Lower lobe of right lung (tissue), 2 donors: ENCODE results near the gene VCPKMT. TPM values are rescaled to one million over a fixed set of nuclear protein-coding genes. Genes with fewer than 3 reads are reported as not detected.

ENCODE experiments used
- ATAC-seq, 2 donors: fragments of 200-7000 bp; cut with Tn5 transposase; one replicate each; pipeline ENCODE4 v1.9.1; 2020 to 2022; ENCODE audit warnings: mild to moderate bottlenecking in 2 of 2, moderate library complexity in 2 of 2
- DNase-seq: peaks from one replicate; pipeline ENCODE4 v3.0.0-alpha.2; 2020
- H3K27ac ChIP-seq: fragments of 200-600 bp; one replicate; pipeline ENCODE4 v1.8.0; 2022
- H3K27me3 ChIP-seq: fragments of 200-600 bp; one replicate; pipeline ENCODE4 v1.8.0; 2022; ENCODE audit warnings: low read depth
- H3K36me3 ChIP-seq: fragments of 200-600 bp; one replicate; pipeline ENCODE4 v1.8.0; 2022; ENCODE audit warnings: mild to moderate bottlenecking
- H3K4me1 ChIP-seq: fragments of 200-600 bp; one replicate; pipeline ENCODE4 v1.8.0; 2022
- H3K4me3 ChIP-seq: fragments of 200-600 bp; one replicate; pipeline ENCODE4 v1.8.0; 2022; ENCODE audit warnings: mild to moderate bottlenecking
- H3K9me3 ChIP-seq: fragments of 200-600 bp; one replicate; pipeline ENCODE4 v1.8.0; 2022
- intact Hi-C: fragments of 100-400 bp; cut with DNase I; formaldehyde crosslinking; loops from one replicate; pipeline ENCODE4 v1.11.0; 2022
- total RNA-seq: library from RNA; stranded (reverse); fragmentation: NEBNext Ultra II Directional; extraction: Animal tissue kit (Norgen Biotek cat#: 25700); gene quantifications from one replicate; pipeline ENCODE4 v1.2.1, GENCODE V29; 2021
- TF ChIP-seq, protein P1 (sequence below): fragments of 200-600 bp; IDR thresholded peaks from one replicate; pipeline ENCODE4 v1.8.0; 2022; ENCODE audit warnings: antibody characterized with exemption, mild to moderate bottlenecking
- donor health status: DM: no; HTN: yes; CAD: no; lungs with severe emphysema.

Gene VCPKMT
- total RNA-seq, 1 donor from 2014 or later, result 8.0 TPM

DNA sequence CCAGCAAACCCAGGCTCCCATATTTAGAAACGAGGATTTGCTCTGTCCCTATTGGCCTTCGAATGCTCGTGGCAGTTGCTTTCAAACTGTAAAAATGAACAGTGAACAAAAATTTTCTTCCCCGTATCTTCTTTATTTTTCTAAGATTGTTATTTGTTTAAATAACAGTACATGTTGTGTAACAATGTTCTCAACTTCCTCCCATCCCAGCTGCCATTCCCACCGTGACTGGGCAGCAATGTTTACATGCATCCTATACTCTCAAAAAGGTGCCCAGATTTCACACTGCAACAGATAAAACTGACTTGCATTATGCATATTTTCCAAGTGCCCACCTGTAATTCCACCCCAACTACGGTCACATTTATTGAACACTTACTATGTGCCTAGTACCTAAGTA is 12.8 kb downstream of the VCPKMT start:
- DNase-seq, result no peak
- TF ChIP-seq, protein P1, sequence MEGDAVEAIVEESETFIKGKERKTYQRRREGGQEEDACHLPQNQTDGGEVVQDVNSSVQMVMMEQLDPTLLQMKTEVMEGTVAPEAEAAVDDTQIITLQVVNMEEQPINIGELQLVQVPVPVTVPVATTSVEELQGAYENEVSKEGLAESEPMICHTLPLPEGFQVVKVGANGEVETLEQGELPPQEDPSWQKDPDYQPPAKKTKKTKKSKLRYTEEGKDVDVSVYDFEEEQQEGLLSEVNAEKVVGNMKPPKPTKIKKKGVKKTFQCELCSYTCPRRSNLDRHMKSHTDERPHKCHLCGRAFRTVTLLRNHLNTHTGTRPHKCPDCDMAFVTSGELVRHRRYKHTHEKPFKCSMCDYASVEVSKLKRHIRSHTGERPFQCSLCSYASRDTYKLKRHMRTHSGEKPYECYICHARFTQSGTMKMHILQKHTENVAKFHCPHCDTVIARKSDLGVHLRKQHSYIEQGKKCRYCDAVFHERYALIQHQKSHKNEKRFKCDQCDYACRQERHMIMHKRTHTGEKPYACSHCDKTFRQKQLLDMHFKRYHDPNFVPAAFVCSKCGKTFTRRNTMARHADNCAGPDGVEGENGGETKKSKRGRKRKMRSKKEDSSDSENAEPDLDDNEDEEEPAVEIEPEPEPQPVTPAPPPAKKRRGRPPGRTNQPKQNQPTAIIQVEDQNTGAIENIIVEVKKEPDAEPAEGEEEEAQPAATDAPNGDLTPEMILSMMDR, result no peak
- H3K9me3 ChIP-seq, result no peaks in the 10 kb centered on the region
- intact Hi-C loops, result loop anchor here (5.0 kb wide), 1 partner anchor 241 kb away; no protein-coding TSS in a partner anchor
- H3K27ac ChIP-seq, result no peak overlapping the region
- H3K36me3 ChIP-seq, result peaks cover 4% of the 10 kb centered on the region
- no peak overlapping the region for H3K4me3 ChIP-seq
- H3K4me1 ChIP-seq, result no peaks in the 10 kb centered on the region
- H3K27me3 ChIP-seq, result no peaks in the 10 kb centered on the region
- no peak for ATAC-seq

DNA sequence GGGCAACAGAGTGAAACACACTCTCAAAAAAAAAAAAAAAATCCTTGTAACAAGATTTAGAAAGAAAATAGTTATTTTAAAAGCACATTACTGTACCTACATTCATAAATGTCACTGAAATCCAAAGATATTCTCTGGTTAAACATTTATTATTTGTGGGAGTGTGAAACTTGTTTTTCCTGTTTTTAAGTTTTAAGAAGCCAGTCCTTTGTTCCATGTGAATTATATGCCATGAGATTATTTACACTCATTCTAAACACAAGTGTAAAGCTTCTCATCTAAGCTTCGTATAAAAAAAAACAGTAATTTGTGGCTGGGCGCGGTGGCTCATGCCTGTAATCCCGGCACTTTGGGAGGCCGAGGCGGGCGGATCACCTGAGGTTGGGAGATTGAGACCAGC is 15.0 kb downstream of the VCPKMT start:
- no peaks in the 10 kb centered on the region for H3K9me3 ChIP-seq
- H3K27me3 ChIP-seq, result no peaks in the 10 kb centered on the region
- H3K36me3 ChIP-seq, result no peaks in the 10 kb centered on the region
- no peak overlapping the region for H3K27ac ChIP-seq
- no peaks in the 10 kb centered on the region for H3K4me1 ChIP-seq
- no peak overlapping the region for H3K4me3 ChIP-seq
- DNase-seq (no peak), ATAC-seq (no peak)
- TF ChIP-seq, protein P1, result no peak
- intact Hi-C loops, result loop anchor here (5.0 kb wide), 1 partner anchor 239 kb away; no protein-coding TSS in a partner anchor

DNA sequence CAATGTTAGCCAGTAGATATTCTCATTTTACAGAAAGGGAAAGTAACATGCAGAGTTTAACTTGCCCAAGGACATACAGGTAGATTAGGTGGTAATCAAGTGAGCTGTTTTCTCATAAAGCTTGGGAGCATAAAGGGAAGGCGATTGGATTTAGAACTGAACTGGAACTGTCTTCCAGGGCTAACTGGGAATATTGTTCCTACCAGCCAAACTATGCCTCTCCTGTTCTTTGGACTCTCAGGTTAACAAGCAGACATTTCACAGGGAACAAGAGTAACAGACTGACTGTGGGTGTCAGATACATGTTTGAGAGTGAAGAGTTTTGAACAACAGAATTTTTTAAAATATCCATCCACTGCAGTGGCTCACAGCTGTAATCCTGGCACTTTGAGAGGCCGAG is 15.6 kb downstream of the VCPKMT start:
- no peak for DNase-seq
- no peak overlapping the region for H3K4me3 ChIP-seq
- H3K27me3 ChIP-seq, result no peaks in the 10 kb centered on the region
- intact Hi-C loops, result loop anchor here (5.0 kb wide), 1 partner anchor 239 kb away; no protein-coding TSS in a partner anchor
- no peaks in the 10 kb centered on the region for H3K36me3 ChIP-seq
- H3K4me1 ChIP-seq, result no peaks in the 10 kb centered on the region
- H3K27ac ChIP-seq, result no peak overlapping the region
- no peak for ATAC-seq
- TF ChIP-seq, protein P1, result no peak
- no peaks in the 10 kb centered on the region for H3K9me3 ChIP-seq

DNA sequence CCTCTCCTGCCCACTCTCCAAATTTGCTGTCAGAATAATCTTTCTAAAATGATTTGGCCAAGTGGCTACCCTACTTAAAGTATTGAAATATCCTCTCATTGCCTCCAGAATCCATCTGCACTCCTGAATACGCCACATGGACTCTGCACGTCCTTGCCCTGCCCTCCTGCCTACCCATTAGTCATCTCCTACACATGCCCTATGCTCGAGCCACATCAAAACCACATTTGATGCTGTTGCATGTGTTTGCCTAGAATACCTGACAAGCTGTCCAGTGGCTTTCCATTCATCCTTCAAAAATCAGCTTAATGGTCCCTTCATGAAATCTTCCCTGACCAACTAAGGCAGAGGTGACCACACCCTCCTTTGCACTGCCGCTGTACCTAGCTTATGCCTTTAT is 17.0 kb downstream of the VCPKMT start:
- Histone ChIP-seq H3K27me3 (no peaks in the 10 kb centered on the region), H3K9me3 (no peaks in the 10 kb centered on the region), H3K4me3 (no peak overlapping the region), H3K27ac (no peak overlapping the region), H3K36me3 (no peaks in the 10 kb centered on the region), H3K4me1 (no peaks in the 10 kb centered on the region)
- DNase-seq, result no peak
- intact Hi-C loops, result no loop called here
- no peak for ATAC-seq
- TF ChIP-seq, protein P1, result no peak

DNA sequence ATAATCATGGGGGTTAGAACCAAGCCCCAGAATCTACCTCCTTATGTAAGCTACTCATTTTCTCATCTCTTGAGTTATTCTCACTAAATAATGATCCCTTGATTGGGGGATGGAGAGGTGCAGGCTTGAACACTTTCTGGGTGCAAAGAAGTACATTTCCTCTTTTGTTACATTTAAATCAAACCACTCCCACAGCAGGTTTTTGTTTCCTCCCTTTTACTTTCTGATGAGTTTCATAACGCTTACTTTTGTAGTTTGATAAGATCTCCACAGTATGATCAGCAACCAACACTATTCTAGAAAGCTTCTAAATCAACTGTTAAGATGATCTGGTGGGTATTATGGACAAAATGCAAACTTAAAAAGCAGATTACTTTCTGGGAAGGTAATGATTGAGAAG is 20.5 kb downstream of the VCPKMT start:
- Histone ChIP-seq H3K4me3 (no peak overlapping the region), H3K4me1 (no peaks in the 10 kb centered on the region), H3K27me3 (no peaks in the 10 kb centered on the region), H3K9me3 (no peaks in the 10 kb centered on the region), H3K36me3 (no peaks in the 10 kb centered on the region), H3K27ac (no peak overlapping the region)
- TF ChIP-seq, protein P1, result no peak
- intact Hi-C loops, result no loop called here
- no peak for DNase-seq
- ATAC-seq, result no peak
